Midbrain (tissue), 1 donor: ENCODE measurements around the gene RIPOR1.

Experiments
- DNase-seq: peaks from one replicate; lab custom pipeline; 2025; lab: John Stamatoyannopoulos, UW

Gene RIPOR1

GRCh38 chr16:67552476-67552875, 23.8 kb downstream of the RIPOR1 start:
- no peak for DNase-seq

GRCh38 chr16:67555795-67556212, 27.2 kb downstream of the RIPOR1 start:
- no peak for DNase-seq

DNA sequence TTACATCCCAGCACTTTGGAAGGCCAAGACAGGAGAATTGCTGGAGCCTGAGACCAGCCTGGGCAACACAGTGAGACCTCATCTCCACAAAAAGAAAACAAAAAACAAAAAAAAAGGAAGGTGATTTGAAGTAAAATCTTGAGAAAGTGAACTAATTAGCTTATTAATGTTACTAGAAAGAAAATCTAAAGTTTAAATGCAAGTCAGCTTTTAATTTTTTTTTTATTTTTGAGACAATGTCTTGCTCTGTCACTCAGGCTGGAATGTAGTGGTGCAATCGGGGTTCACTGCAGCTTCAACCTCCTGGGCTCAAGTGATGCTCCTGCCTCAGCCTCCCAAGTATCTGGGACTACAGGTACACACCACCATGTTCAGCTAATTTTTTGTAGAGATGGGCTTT, 30.2 kb downstream of the RIPOR1 start:
- DNase-seq = no peak

DNA sequence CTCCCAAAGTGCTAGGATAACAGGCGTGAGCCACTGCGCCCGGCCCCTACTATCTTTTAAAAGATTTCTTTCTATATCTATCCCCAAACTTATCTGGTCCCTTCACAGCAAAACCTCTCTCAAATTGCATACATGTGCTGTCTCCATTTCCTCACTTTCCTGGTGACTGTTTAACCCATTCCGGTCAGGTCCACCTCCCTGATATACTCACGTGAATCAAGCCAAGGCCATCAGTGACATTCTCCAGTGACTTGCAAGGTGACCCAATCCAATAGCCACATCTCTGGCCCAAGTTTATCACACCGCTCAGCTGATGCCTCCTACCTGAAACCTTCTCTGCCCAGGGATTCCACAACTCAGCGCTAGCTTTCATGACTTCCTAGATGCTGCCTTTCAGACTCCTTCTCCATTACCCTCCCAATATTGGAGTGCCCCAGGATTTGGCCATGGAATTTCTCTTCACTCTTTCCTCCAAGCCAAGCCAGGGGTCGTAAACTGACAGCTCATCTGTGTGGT, 32.3 kb downstream of the RIPOR1 start:
- no peak for DNase-seq

GRCh38 chr16:67561501-67561823, 32.8 kb downstream of the RIPOR1 start:
- no peak for DNase-seq

GRCh38 chr16:67561824-67562525, 33.3 kb downstream of the RIPOR1 start:
- DNase-seq = peak; percentile 97

GRCh38 chr16:67562526-67562917, 33.9 kb downstream of the RIPOR1 start, which contains the start of gene CTCF:
Gene CTCF (plus strand): TSS chr16:67562526. CDS start chr16:67610833, 48,307 bp downstream.
- DNase-seq = peak; percentile 82

- peak; percentile 68 for DNase-seq
Observed at GRCh38 chr16:67562918-67563707, 34.5 kb downstream of the RIPOR1 start.

- DNase-seq = no peak
Observed at GRCh38 chr16:67563708-67564468, 35.3 kb downstream of the RIPOR1 start.

- no peak for DNase-seq
Observed at GRCh38 chr16:67565470-67566100, 37.0 kb downstream of the RIPOR1 start.

DNA sequence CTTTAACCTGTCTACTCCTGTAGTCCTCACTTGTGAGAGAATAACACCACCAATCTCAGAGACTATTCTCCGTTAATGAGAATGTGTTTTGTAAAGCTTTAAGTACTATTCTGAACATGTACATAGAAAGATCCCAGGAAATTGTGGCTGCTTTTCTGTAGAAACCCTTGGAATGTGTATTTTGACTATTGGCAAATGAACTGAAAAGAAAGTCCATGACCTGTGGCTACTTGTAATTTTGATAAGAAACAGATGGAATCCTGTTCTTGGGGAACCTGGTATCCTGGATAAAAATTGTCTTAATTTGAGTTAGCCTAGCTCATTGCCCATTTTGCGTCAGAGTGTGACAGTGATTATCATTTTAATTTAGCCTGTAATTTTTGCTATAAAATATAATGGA, 42.8 kb downstream of the RIPOR1 start:
- no peak for DNase-seq

DNA sequence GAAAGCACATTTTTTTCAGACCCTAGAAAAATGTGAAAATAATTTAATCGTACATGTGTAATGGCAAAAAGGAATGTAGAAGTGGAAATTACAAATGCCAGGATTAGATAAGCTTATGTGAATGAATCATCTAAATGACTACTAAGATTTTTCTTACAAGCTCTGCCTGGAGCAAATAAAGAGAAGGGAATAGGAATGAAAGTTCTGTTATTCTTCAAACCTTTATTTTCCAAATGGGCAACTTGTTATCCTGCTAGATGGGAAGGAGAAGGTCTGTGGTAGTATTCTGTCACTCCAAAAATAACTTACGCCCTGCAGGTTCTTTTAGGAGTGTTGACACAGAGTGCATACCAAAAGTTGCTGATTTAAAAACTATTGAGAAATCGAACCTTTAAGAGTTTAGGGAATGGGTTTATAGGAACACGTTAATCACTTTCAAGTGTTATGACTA, 43.4 kb downstream of the RIPOR1 start:
- no peak for DNase-seq

DNA sequence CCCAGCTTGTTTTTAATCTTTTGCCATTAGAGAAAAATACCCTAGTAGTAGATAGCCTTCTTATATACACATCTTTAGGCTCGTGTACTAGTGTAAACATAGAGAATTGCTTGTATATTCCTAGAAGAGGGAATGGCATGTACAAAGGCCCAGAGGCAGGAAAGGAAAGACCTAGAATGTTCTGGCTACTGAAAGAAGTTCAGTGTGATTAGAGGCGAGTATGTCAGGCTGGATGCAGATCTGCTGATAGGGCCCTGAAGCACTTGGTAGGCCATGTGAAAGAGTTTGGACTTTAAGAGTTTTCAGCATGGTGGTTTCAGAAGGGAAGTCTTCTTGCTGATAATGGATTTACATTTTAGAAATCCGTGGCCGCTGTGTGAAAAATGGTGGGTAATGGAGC, 51.1 kb downstream of the RIPOR1 start:
- DNase-seq = no peak

- DNase-seq = no peak
Observed at GRCh38 chr16:67580202-67580601, 51.6 kb downstream of the RIPOR1 start.

DNA sequence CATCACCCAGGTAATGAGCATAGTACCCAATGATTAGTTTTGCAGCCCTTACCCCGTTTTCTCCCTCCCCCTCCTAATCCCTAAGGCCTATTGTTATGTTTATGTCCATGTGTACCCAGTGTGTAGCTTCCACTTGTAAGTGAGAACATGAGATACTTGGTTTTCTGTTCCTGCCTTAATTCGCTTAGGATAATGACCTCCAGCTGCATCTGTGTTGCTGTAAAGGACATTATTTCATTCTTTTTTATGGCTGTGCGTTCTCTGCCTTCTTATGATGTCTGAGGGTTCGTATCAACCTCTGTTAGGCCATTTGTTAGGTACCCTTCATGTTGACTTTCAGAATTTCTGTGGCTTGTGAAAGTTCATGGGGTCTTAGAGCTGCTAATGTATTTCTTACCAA, 64.7 kb downstream of the RIPOR1 start:
- DNase-seq = no peak

GRCh38 chr16:67593701-67594100, 65.1 kb downstream of the RIPOR1 start:
- no peak for DNase-seq

GRCh38 chr16:67594256-67594915, 65.8 kb downstream of the RIPOR1 start:
- no peak for DNase-seq

GRCh38 chr16:67594956-67595355, 66.3 kb downstream of the RIPOR1 start:
- no peak for DNase-seq
